ENCODE results near the gene NFKBIE. TPM values are rescaled to one million over a fixed set of nuclear protein-coding genes. Genes with fewer than 3 reads are reported as not detected.
"Not testable (repeated sequence)": the region's sequence is repeated elsewhere in the genome, so short reads cannot be mapped to it uniquely, and the experiment has no call there.

The NFKBIE gene
- total RNA-seq, 2 donors from 2014 or later: 18.9 to 68.6 TPM

GRCh38 chr6:44235269-44235668, 30.1 kb downstream of the NFKBIE start:
- H3K27me3 ChIP-seq: no peaks in the 10 kb centered on the region
- H3K36me3 ChIP-seq (replicated peaks in 1 of 2; ENCODE audit: insufficient read depth in 1 of 2, low read depth in 2 of 2): peaks cover 0 to 8% of the 10 kb centered on the region in 2 donors
- ATAC-seq (no peak), DNase-seq (no peak)
- WGBS, 2 donors: 64 to 70% methylated on average over 6 of the region's 6 CpGs
- peaks cover 52% of the 10 kb centered on the region for H3K4me1 ChIP-seq
- no peak for TF ChIP-seq CTCF (IDR thresholded peaks at IDR 0.05)
- TF ChIP-seq POLR2A (IDR thresholded peaks at IDR 0.05): no peak
- H3K9me3 ChIP-seq: no peaks in the 10 kb centered on the region
- intact Hi-C loops (cut with DNase I): no loop called here
- H3K4me3 ChIP-seq: no peak overlapping the region
- peak overlapping the region; percentile 22 to 99 (median 64) for H3K27ac ChIP-seq

GRCh38 chr6:44234101-44235025, 31.0 kb downstream of the NFKBIE start:
- Histone ChIP-seq H3K27me3 (no peaks in the 10 kb centered on the region), H3K4me1 (peaks cover 56% of the 10 kb centered on the region), H3K36me3 (replicated peaks in 1 of 2; ENCODE audit: insufficient read depth in 1 of 2, low read depth in 2 of 2) (peaks cover 0 to 12% of the 10 kb centered on the region in 2 donors), H3K4me3 (no peak overlapping the region), H3K9me3 (no peaks in the 10 kb centered on the region), H3K27ac (peak overlapping the region; percentile 22 to 99 (median 64))
- WGBS, 2 donors: 47 to 51% methylated on average over 5 of the region's 5 CpGs
- intact Hi-C loops (cut with DNase I): loop anchor here (5.0 kb wide), 1 partner anchor 62 kb away; no protein-coding TSS in a partner anchor
- ATAC-seq (no peak), DNase-seq (peak; percentile 59 to 76 (median 74))
- TF ChIP-seq POLR2A (IDR thresholded peaks at IDR 0.05): no peak
- peak; percentile 25 to 70 (median 51) for TF ChIP-seq CTCF (IDR thresholded peaks at IDR 0.05)

DNA sequence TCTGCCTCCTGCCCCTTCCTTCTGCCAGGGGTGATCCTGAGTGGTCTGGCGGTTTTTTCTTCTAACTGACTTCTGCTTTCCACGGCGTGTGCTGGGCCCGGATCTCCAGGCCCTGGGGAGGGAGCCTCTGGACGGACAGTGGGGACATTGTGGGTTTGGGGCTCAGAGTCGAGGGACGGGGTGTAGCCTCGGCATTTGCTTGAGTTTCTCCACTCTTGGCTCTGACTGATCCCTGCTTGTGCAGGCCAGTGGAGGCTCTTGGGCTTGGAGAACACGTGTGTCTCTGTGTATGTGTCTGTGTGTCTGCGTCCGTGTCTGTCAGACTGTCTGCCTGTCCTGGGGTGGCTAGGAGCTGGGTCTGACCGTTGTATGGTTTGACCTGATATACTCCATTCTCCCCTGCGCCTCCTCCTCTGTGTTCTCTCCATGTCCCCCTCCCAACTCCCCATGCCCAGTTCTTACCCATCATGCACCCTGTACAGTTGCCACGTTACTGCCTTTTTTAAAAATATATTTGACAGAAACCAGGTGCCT, 31.7 kb downstream of the NFKBIE start:
- Histone ChIP-seq H3K27me3 (no peaks in the 10 kb centered on the region), H3K4me3 (no peak overlapping the region), H3K27ac (peak overlapping the region in 3 of 4 donors; percentile 51 to 99 (median 77)), H3K36me3 (replicated peaks in 1 of 2; ENCODE audit: insufficient read depth in 1 of 2, low read depth in 2 of 2) (peaks cover 0 to 12% of the 10 kb centered on the region in 2 donors), H3K4me1 (peaks cover 62% of the 10 kb centered on the region), H3K9me3 (no peaks in the 10 kb centered on the region)
- no peak for ATAC-seq
- no peak for DNase-seq
- intact Hi-C loops (cut with DNase I): loop anchor here (5.0 kb wide), 1 partner anchor 61 kb away; no protein-coding TSS in a partner anchor
- TF ChIP-seq POLR2A (IDR thresholded peaks at IDR 0.05) (no peak), CTCF (IDR thresholded peaks at IDR 0.05) (no peak)
- 69 to 82% methylated on average over 14 of the region's 14 CpGs for WGBS, 2 donors

GRCh38 chr6:44232676-44233566, 32.4 kb downstream of the NFKBIE start:
- DNase-seq: no peak
- no peaks in the 10 kb centered on the region for H3K9me3 ChIP-seq
- 81 to 95% methylated on average over 8 to 16 of the region's 16 CpGs for WGBS, 2 donors
- ATAC-seq: no peak
- H3K27ac ChIP-seq: peak overlapping the region in 3 of 4 donors; percentile 51 to 99 (median 77)
- intact Hi-C loops (cut with DNase I): loop anchor here (5.0 kb wide), 1 partner anchor 61 kb away; no protein-coding TSS in a partner anchor
- TF ChIP-seq CTCF (IDR thresholded peaks at IDR 0.05) (no peak), POLR2A (IDR thresholded peaks at IDR 0.05) (no peak)
- H3K36me3 ChIP-seq (replicated peaks in 1 of 2; ENCODE audit: insufficient read depth in 1 of 2, low read depth in 2 of 2): peaks cover 0 to 12% of the 10 kb centered on the region in 2 donors
- peaks cover 62% of the 10 kb centered on the region for H3K4me1 ChIP-seq
- no peaks in the 10 kb centered on the region for H3K27me3 ChIP-seq
- H3K4me3 ChIP-seq: no peak overlapping the region

- H3K4me1 ChIP-seq: peaks cover 61% of the 10 kb centered on the region
- not testable (repeated sequence) for DNase-seq, H3K27me3 ChIP-seq, H3K9me3 ChIP-seq, H3K27ac ChIP-seq, ATAC-seq, H3K4me3 ChIP-seq
- intact Hi-C loops (cut with DNase I): loop anchor here (5.0 kb wide), 1 partner anchor 59 kb away; no protein-coding TSS in a partner anchor
- H3K36me3 ChIP-seq (replicated peaks in 1 of 2; ENCODE audit: insufficient read depth in 1 of 2, low read depth in 2 of 2): peaks cover 0 to 12% of the 10 kb centered on the region in 2 donors
- WGBS, 2 donors: 88 to 99% methylated on average over 8 to 9 of the region's 9 CpGs
Measured at GRCh38 chr6:44231426-44231825, 33.9 kb downstream of the NFKBIE start.
